Trophoblast cell (in vitro differentiated cells and primary cell): ENCODE data around the gene EXOC8.

Source experiments
- DNase-seq, 2 donors: peaks; one replicate each; pipeline ENCODE4 v3.0.0-alpha.2; 2016
- H2AFZ ChIP-seq: 2 replicates; pipeline ENCODE4 v1.6.1; 2013; ENCODE audit warnings: low read length, moderate library complexity, mild to moderate bottlenecking; ENCODE audit not compliant: insufficient read depth, poor library complexity
- H2AK5ac ChIP-seq: 2 replicates; pipeline ENCODE4 v1.6.1; 2013; ENCODE audit warnings: mild to moderate bottlenecking, low read length
- H2BK120ac ChIP-seq: 2 replicates; pipeline ENCODE4 v1.6.1; 2013; ENCODE audit warnings: low read length, mild to moderate bottlenecking, moderate library complexity; ENCODE audit not compliant: insufficient read depth, poor library complexity
- H2BK12ac ChIP-seq: 2 replicates; pipeline ENCODE4 v1.6.1; 2013; ENCODE audit warnings: mild to moderate bottlenecking, low read length, moderate library complexity
- H2BK5ac ChIP-seq: 2 replicates; pipeline ENCODE4 v1.6.1; 2013; ENCODE audit warnings: low read length, low read depth, moderate library complexity, mild to moderate bottlenecking; ENCODE audit not compliant: poor library complexity
- H3K14ac ChIP-seq: 2 replicates; pipeline ENCODE4 v1.6.1; 2013; ENCODE audit warnings: mild to moderate bottlenecking, low read length
- H3K18ac ChIP-seq: 2 replicates; pipeline ENCODE4 v1.6.1; 2013; ENCODE audit warnings: mild to moderate bottlenecking, low read length
- H3K23ac ChIP-seq: 2 replicates; pipeline ENCODE4 v1.6.1; 2013; ENCODE audit warnings: low read length
- H3K27ac ChIP-seq: 2 replicates; pipeline ENCODE4 v1.5.1; 2013; ENCODE audit warnings: low read depth, mild to moderate bottlenecking, inconsistent platforms, low read length, moderate library complexity
- H3K27me3 ChIP-seq: 2 replicates; pipeline ENCODE4 v1.6.1; 2013; ENCODE audit warnings: inconsistent platforms, mild to moderate bottlenecking, low read length, moderate library complexity; ENCODE audit not compliant: insufficient read depth
- H3K36me3 ChIP-seq, 2 experiments: 1 replicate in 1 of 2; 2 replicates in 1 of 2; pipeline ENCODE4 v1.6.1; 2013; ENCODE audit warnings: low read length in 2 of 2, mild to moderate bottlenecking in 2 of 2, moderate library complexity in 1 of 2; ENCODE audit not compliant: insufficient read depth in 2 of 2, control insufficient read depth in 1 of 2
- H3K4ac ChIP-seq: 2 replicates; pipeline ENCODE4 v1.6.1; 2013; ENCODE audit warnings: low read depth, mild to moderate bottlenecking, low read length, moderate library complexity
- H3K4me1 ChIP-seq, 2 experiments: 1 replicate in 1 of 2; 2 replicates in 1 of 2; pipeline ENCODE4 v1.6.1; 2013; ENCODE audit warnings: low read length in 2 of 2, mild to moderate bottlenecking in 2 of 2, moderate library complexity in 1 of 2; ENCODE audit not compliant: insufficient read depth in 2 of 2, control insufficient read depth in 1 of 2
- H3K4me2 ChIP-seq: 2 replicates; pipeline ENCODE4 v1.6.1; 2013; ENCODE audit warnings: inconsistent platforms, mild to moderate bottlenecking, low read length, moderate library complexity
- H3K4me3 ChIP-seq: 2 replicates; pipeline ENCODE4 v1.5.1; 2013; ENCODE audit warnings: mild to moderate bottlenecking, low read depth, low read length, inconsistent platforms
- H3K79me1 ChIP-seq: one replicate; pipeline ENCODE4 v1.6.1; 2013; ENCODE audit warnings: low read length
- H3K79me2 ChIP-seq: 2 replicates; pipeline ENCODE4 v1.6.1; 2013; ENCODE audit warnings: low read length, mild to moderate bottlenecking; ENCODE audit not compliant: control insufficient read depth, insufficient read depth, poor library complexity
- H3K9ac ChIP-seq: 2 replicates; pipeline ENCODE4 v1.6.1; 2013; ENCODE audit warnings: mild to moderate bottlenecking, low read length
- H3K9me3 ChIP-seq: 2 replicates; pipeline ENCODE4 v1.6.1; 2013; ENCODE audit warnings: low read depth, mild to moderate bottlenecking, control low read depth, inconsistent platforms, low read length; ENCODE audit not compliant: insufficient read depth
- H4K12ac ChIP-seq: 2 replicates; pipeline ENCODE4 v1.6.1; 2013; ENCODE audit warnings: low read depth, mild to moderate bottlenecking, low read length, moderate library complexity
- H4K8ac ChIP-seq: 2 replicates; pipeline ENCODE4 v1.6.1; 2013; ENCODE audit warnings: low read depth, mild to moderate bottlenecking, low read length, moderate library complexity
- H4K91ac ChIP-seq: one replicate; pipeline ENCODE4 v1.6.1; 2013; ENCODE audit warnings: low read depth, mild to moderate bottlenecking, low read length, moderate library complexity
- WGBS: extraction: QIAGEN DNeasy Blood & Tissue Kit; methylation state at CpG from one replicate; pipeline ENCODE4 v1.1.7; 2013; ENCODE audit warnings: missing lambda C conversion rate; ENCODE audit not compliant: insufficient read length, insufficient coverage; ENCODE audit errors: extremely low coverage; 5-methylcytosine and 5-hydroxymethylcytosine counted together

EXOC8 gene

DNA sequence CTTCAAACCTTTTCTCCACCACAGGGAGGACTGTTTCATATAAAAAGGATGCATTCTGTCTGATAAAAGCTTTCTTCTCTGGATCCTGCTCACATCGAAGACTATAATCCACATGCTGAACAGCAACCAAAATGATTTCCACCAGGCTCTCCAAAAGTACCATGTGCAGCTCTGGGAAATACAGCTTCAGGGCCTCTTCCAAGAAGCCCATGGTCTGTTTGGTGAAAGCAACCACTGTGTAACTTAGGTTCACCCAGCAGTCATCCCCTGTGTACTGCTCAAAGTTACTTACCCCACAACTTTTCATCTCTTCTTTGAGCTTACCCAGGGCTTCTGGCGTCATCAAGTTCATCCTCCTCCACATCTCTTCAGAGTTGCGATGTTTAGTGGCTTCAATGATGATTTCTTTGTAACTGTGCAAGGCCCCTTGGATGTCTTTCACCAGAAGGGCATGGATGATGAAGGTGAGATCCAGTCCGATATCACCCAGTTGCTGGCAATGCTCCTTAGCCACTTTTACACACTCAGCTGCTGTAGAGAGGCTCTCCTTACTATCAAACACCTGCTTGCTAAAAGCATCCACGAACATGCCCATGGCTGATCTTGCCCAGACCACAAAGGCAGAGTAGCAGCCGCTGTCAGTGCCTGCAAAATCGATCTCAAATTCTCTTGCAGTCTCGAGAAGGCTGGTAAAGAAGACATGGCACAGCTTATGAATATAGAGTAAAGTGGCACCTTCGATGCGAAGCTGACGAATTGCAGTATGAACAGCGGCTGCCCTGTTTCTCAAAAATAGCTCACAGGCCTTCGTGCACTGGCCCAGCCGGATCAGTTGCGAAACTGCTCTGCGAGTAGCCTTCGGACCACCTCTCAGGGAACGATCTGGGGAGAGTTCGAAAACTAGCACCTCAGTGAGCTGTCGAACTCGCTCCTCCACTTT, 1.7 kb downstream of the EXOC8 start:
- Histone ChIP-seq H4K8ac (no peak overlapping the region), H3K4me3 (peak overlapping the region; percentile 91), H2BK12ac (no peak overlapping the region), H4K12ac (no peak overlapping the region), H3K79me1 (peaks cover 10% of the 10 kb centered on the region), H3K18ac (no peak overlapping the region), H3K4me1 (peaks cover 19 to 22% of the 10 kb centered on the region in 2 experiments), H3K4me2 (peak overlapping the region; percentile 93), H3K4ac (peak overlapping the region; percentile 83), H3K14ac (no peak overlapping the region), H2AK5ac (no peak overlapping the region), H3K27me3 (no peaks in the 10 kb centered on the region), H3K79me2 (peaks cover 26% of the 10 kb centered on the region), H2AFZ (no peak overlapping the region), H3K23ac (peak overlapping the region; percentile 55), H3K27ac (no peak overlapping the region), H3K9ac (peak overlapping the region; percentile 20), H3K9me3 (peaks cover 1% of the 10 kb centered on the region), H2BK5ac (no peak overlapping the region), H2BK120ac (no peak overlapping the region), H4K91ac (no peak overlapping the region), H3K36me3 (no peaks in the 10 kb centered on the region)
- no CpG with 5 or more reads among the region's 21 CpGs for WGBS
- peak in 1 of 2 donors; percentile 23 for DNase-seq

DNA sequence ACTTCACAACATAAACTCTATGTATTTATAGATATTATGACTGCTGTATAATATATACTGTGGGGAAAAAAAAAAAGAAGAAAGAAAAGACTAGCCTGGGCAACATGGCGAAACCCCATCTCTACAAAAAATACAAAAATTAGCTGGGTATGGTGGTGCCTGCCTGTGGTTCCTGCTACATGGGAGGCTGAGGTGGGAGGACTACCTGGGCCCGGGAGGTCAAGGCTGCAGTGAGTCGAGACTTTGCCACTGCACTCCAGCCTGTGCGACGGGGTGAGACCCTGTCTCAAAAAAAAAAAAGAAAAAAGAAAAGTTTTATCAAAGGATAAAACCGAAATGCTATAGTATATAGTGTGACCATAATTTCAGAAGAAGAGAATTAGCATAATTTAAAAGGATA, 2.7 kb downstream of the EXOC8 start:
- Histone ChIP-seq H3K23ac (no peak overlapping the region), H3K79me1 (peaks cover 10% of the 10 kb centered on the region), H2BK120ac (no peak overlapping the region), H2AFZ (no peak overlapping the region), H3K18ac (no peak overlapping the region), H2BK12ac (no peak overlapping the region), H2AK5ac (no peak overlapping the region), H3K36me3 (no peaks in the 10 kb centered on the region), H3K9me3 (peaks cover 1% of the 10 kb centered on the region), H3K4me2 (no peak overlapping the region), H3K27ac (no peak overlapping the region), H3K4me3 (no peak overlapping the region), H3K27me3 (no peaks in the 10 kb centered on the region), H3K4ac (peak overlapping the region; percentile 72), H3K79me2 (peaks cover 26% of the 10 kb centered on the region), H3K14ac (no peak overlapping the region), H4K91ac (no peak overlapping the region), H3K9ac (no peak overlapping the region), H4K8ac (no peak overlapping the region), H4K12ac (no peak overlapping the region), H3K4me1 (peaks cover 19 to 22% of the 10 kb centered on the region in 2 experiments), H2BK5ac (no peak overlapping the region)
- WGBS, result no CpG with 5 or more reads among the region's 6 CpGs
- DNase-seq, result no peak

DNA sequence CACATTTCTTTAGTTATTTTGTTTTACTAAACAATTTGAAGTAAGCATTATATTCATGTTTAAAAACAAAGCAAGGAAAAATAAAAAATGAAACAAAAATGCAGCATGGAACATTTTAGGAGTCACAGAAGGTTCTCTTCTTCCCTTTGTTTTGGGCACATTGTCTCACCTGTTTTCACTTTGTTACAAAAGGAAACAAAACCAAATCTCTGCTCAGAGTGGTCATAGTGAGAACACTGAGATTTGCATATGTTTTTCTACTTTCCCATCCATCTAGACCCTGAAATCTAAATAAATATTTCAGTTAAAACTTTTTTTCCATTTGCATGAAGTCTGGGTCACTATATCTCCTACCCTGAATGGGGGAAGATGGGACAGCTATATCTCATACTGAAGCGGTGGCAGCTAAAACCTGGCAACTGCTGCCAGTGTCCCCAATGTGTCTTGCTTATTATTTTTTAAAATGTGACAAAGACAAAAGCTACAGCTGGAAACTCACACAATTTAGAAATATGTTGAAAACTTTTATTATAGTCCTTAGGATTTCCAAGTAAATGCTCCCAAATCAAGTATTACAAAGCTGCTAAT, 3.5 kb downstream of the EXOC8 start:
- no peak overlapping the region for H2AK5ac ChIP-seq
- H2BK120ac ChIP-seq, result no peak overlapping the region
- peak overlapping the region; percentile 80 for H3K4ac ChIP-seq
- no CpG with 5 or more reads among the region's 1 CpG for WGBS
- no peak overlapping the region for H3K4me3 ChIP-seq
- H4K12ac ChIP-seq, result no peak overlapping the region
- H3K9me3 ChIP-seq, result peaks cover 1% of the 10 kb centered on the region
- no peak overlapping the region for H3K23ac ChIP-seq
- H3K27me3 ChIP-seq, result no peaks in the 10 kb centered on the region
- peaks cover 15 to 17% of the 10 kb centered on the region in 2 experiments for H3K4me1 ChIP-seq
- H4K91ac ChIP-seq, result no peak overlapping the region
- peaks cover 10% of the 10 kb centered on the region for H3K79me1 ChIP-seq
- H2BK5ac ChIP-seq, result no peak overlapping the region
- H3K36me3 ChIP-seq, result no peaks in the 10 kb centered on the region
- H3K27ac ChIP-seq, result no peak overlapping the region
- no peak overlapping the region for H3K9ac ChIP-seq
- DNase-seq, result no peak
- H3K14ac ChIP-seq, result no peak overlapping the region
- peak overlapping the region; percentile 43 for H3K4me2 ChIP-seq
- H3K18ac ChIP-seq, result no peak overlapping the region
- no peak overlapping the region for H4K8ac ChIP-seq
- H2BK12ac ChIP-seq, result no peak overlapping the region
- no peak overlapping the region for H2AFZ ChIP-seq
- H3K79me2 ChIP-seq, result peaks cover 24% of the 10 kb centered on the region

DNA sequence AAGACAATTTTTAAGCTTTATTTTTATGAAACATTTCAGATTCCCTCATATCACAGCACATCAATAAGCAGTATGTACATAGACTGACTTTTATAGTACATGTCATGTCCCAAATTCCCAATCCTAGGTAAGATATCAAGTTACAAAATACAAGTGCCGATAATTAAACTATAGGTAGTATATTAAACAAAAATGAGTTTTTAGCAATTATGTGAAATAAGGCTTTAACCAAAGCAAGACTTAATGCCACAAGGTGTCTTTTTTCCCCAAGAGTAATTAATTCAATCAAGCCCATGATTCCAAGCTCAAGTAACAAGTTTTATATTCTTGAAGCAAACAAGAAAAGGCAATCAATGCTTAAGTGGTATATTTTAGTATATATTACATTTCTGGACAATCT, 4.9 kb downstream of the EXOC8 start:
- no peak overlapping the region for H3K9ac ChIP-seq
- no CpG with 5 or more reads among the region's 1 CpG for WGBS
- H4K12ac ChIP-seq, result no peak overlapping the region
- H3K18ac ChIP-seq, result no peak overlapping the region
- H2BK5ac ChIP-seq, result no peak overlapping the region
- H2AK5ac ChIP-seq, result no peak overlapping the region
- H3K79me1 ChIP-seq, result peaks cover 3% of the 10 kb centered on the region
- peaks cover 1% of the 10 kb centered on the region for H3K9me3 ChIP-seq
- no peak overlapping the region for H3K4me3 ChIP-seq
- H3K14ac ChIP-seq, result no peak overlapping the region
- no peak for DNase-seq
- no peak overlapping the region for H2AFZ ChIP-seq
- peaks cover 15 to 17% of the 10 kb centered on the region in 2 experiments for H3K4me1 ChIP-seq
- no peak overlapping the region for H4K8ac ChIP-seq
- H3K79me2 ChIP-seq, result peaks cover 16% of the 10 kb centered on the region
- no peak overlapping the region for H3K4me2 ChIP-seq
- H2BK120ac ChIP-seq, result no peak overlapping the region
- H3K27me3 ChIP-seq, result no peaks in the 10 kb centered on the region
- no peaks in the 10 kb centered on the region for H3K36me3 ChIP-seq
- H3K4ac ChIP-seq, result no peak overlapping the region
- H2BK12ac ChIP-seq, result no peak overlapping the region
- no peak overlapping the region for H3K27ac ChIP-seq
- no peak overlapping the region for H4K91ac ChIP-seq
- H3K23ac ChIP-seq, result no peak overlapping the region
